ENCODE data around the gene CHRM2. TPM values are rescaled to one million over a fixed set of nuclear protein-coding genes. Genes with fewer than 3 reads are reported as not detected.

The CHRM2 gene
- total RNA-seq, 1 experiment from 2014 or later = not detected

DNA sequence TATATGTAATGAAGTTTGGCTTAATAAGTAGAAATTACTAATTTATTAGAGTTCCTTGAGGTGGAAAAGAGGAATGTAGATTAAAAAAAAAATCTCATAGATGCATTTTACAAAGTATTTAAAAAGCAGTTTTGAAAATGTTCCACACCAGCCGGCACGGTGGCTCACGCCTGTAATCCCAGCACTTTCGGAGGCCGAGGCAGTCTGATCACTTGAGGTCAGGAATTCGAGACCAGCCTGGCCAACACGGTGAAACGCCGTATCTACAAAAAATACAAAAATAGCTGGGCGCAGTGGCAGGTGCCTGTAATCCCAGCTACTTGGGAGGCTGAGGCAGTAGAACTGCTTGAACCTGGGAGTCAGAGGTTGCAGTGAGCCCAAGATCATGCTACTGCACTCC lies 3.2 kb upstream of the CHRM2 start:
- H3K9me3 ChIP-seq (ENCODE audit: control insufficient read depth, low read depth, low read length) = no peaks in the 10 kb centered on the region
- WGBS (ENCODE audit: extremely low coverage, insufficient read length, low lambda C conversion rate) = no CpG with 5 or more reads among the region's 10 CpGs
- TF ChIP-seq, protein P1, sequence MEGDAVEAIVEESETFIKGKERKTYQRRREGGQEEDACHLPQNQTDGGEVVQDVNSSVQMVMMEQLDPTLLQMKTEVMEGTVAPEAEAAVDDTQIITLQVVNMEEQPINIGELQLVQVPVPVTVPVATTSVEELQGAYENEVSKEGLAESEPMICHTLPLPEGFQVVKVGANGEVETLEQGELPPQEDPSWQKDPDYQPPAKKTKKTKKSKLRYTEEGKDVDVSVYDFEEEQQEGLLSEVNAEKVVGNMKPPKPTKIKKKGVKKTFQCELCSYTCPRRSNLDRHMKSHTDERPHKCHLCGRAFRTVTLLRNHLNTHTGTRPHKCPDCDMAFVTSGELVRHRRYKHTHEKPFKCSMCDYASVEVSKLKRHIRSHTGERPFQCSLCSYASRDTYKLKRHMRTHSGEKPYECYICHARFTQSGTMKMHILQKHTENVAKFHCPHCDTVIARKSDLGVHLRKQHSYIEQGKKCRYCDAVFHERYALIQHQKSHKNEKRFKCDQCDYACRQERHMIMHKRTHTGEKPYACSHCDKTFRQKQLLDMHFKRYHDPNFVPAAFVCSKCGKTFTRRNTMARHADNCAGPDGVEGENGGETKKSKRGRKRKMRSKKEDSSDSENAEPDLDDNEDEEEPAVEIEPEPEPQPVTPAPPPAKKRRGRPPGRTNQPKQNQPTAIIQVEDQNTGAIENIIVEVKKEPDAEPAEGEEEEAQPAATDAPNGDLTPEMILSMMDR (conservative IDR thresholded peaks at IDR 0.05) = no peak
- H3K79me1 ChIP-seq (ENCODE audit: insufficient read depth, low read depth, low read length, poor library complexity, severe bottlenecking) = no peaks in the 10 kb centered on the region
- H3K79me2 ChIP-seq (ENCODE audit: insufficient read depth, low read length) = no peaks in the 10 kb centered on the region
- no peak overlapping the region for H3K56ac ChIP-seq (ENCODE audit: insufficient read length, low read depth, low read length)
- H3K27me3 ChIP-seq (ENCODE audit: insufficient read depth, low read length) = peaks cover 21% of the 10 kb centered on the region; the same call in 1 of the 2 replicates
- no peaks in the 10 kb centered on the region for H3K36me3 Mint-ChIP-seq (ENCODE audit: insufficient read depth in 1 of 3, low read depth in 3 of 3)
- H2BK5ac ChIP-seq (ENCODE audit: insufficient read length, low read length) = no peak overlapping the region
- H3K9me3 Mint-ChIP-seq = no peaks in the 10 kb centered on the region
- peaks cover 67% of the 10 kb centered on the region for H3K27me3 Mint-ChIP-seq (ENCODE audit: low read depth)
- H3K14ac ChIP-seq (ENCODE audit: insufficient read depth, low read length) = no peak overlapping the region
- H3K27ac ChIP-seq (ENCODE audit: insufficient read length, low read depth, low read length) = no peak overlapping the region
- DNase-seq = no peak
- H3K9ac ChIP-seq (ENCODE audit: extremely low read depth, insufficient read length, low read length) = no peak overlapping the region
- H3K23ac ChIP-seq (ENCODE audit: insufficient read length, low read depth, low read length) = no peak overlapping the region
- H2AK5ac ChIP-seq (ENCODE audit: insufficient read length, low read length) = no peak overlapping the region
- no peaks in the 10 kb centered on the region for H3K4me1 ChIP-seq (ENCODE audit: insufficient read depth, low read length)
- H3K27ac Mint-ChIP-seq = no peak overlapping the region
- no peak overlapping the region for H2BK20ac ChIP-seq (ENCODE audit: low read depth, low read length, poor library complexity, severe bottlenecking)
- no peak overlapping the region for H2BK15ac ChIP-seq (ENCODE audit: low read depth, low read length)
- H3K4me2 ChIP-seq (ENCODE audit: insufficient read depth, insufficient read length, low read length) = no peak overlapping the region
- peaks cover 16% of the 10 kb centered on the region for H3K23me2 ChIP-seq (ENCODE audit: insufficient read length, low read depth, low read length, poor library complexity, severe bottlenecking)
- H2BK12ac ChIP-seq (ENCODE audit: insufficient read length, low read depth, low read length) = no peak overlapping the region
- H2BK120ac ChIP-seq (ENCODE audit: low read depth, low read length, poor library complexity, severe bottlenecking) = no peak overlapping the region
- H3K4me1 Mint-ChIP-seq = peaks cover 17 to 19% of the 10 kb centered on the region in 2 experiments
- H3K4me3 Mint-ChIP-seq = no peak overlapping the region
- H3T11ph ChIP-seq (ENCODE audit: low read length) = no peak overlapping the region
- H4K5ac ChIP-seq (ENCODE audit: insufficient read length, low read depth, low read length) = no peak overlapping the region
- H3K4ac ChIP-seq (ENCODE audit: low read depth, low read length) = no peak overlapping the region
- no peak overlapping the region for H3K18ac ChIP-seq (ENCODE audit: insufficient read length, low read depth, low read length)
- H4K91ac ChIP-seq (ENCODE audit: insufficient read length, low read depth, low read length) = no peak overlapping the region
- H4K8ac ChIP-seq (replicated peaks; ENCODE audit: insufficient read length, low read depth, low read length) = no peak overlapping the region
- no peaks in the 10 kb centered on the region for H4K20me1 ChIP-seq (ENCODE audit: control insufficient read depth, insufficient read depth, insufficient read length)
- H2AFZ ChIP-seq (ENCODE audit: low read length) = no peak overlapping the region
